ENCODE measurements around the gene SLC6A6. TPM values are rescaled to one million over a fixed set of nuclear protein-coding genes. Genes with fewer than 3 reads are reported as not detected.
A peak's percentile ranks its signal among the peaks of the same experiment; 100 is the strongest.

The SLC6A6 gene
- total and polyA plus RNA-seq, 2 experiments from 2014 or later, result 27.5 to 150 TPM

GRCh38 chr3:14532691-14533456, 130.5 kb downstream of the SLC6A6 start:
- Histone ChIP-seq H3K27me3 (ENCODE audit: insufficient read depth) (no peaks in the 10 kb centered on the region), H3K27ac (ENCODE audit: low read depth) (peak overlapping the region; percentile 46; the same call in 1 of the 2 replicates), H3K79me2 (replicated peaks; ENCODE audit: insufficient read depth) (no peaks in the 10 kb centered on the region), H3K4me3 (peak overlapping the region; percentile 21; the same call in 1 of the 2 replicates), H3K9me2 (ENCODE audit: insufficient read depth) (no peaks in the 10 kb centered on the region), H3F3A (replicated peaks; ENCODE audit: low read depth) (peaks cover 21% of the 10 kb centered on the region; the same call in 1 of the 2 replicates), H2AFZ (no peak overlapping the region), H3K4me1 (ENCODE audit: insufficient read depth) (peaks cover 48% of the 10 kb centered on the region), H3K4me2 (peak overlapping the region; percentile 60), H3K36me3 (ENCODE audit: insufficient read depth) (no peaks in the 10 kb centered on the region), H4K20me1 (replicated peaks; ENCODE audit: insufficient read depth) (no peaks in the 10 kb centered on the region)
- Mint-ChIP-seq H3K9me3 (peaks cover 5% of the 10 kb centered on the region; the same call in 1 of the 3 replicates), H3K36me3 (ENCODE audit: low read depth) (peaks cover 2% of the 10 kb centered on the region; the same call in 1 of the 3 replicates), H3K27me3 (ENCODE audit: insufficient read depth, low read depth, poor library complexity) (peaks cover 9% of the 10 kb centered on the region), H3K4me1 (peaks cover 57% of the 10 kb centered on the region), H3K27ac (peak overlapping the region; percentile 87; the same call in 1 of the 2 replicates), H3K4me3 (peak overlapping the region; percentile 27; the same call in 1 of the 3 replicates)
- DNase-seq (ENCODE audit: low spot score) (peak; percentile 98), ATAC-seq (peak; percentile 90)
- TF ChIP-seq ZNF114 (CRISPR knock-in tag; IDR thresholded peaks at IDR 0.05), result no peak
- no peak for TF ChIP-seq CREB1 (CRISPR knock-in tag; IDR thresholded peaks at IDR 0.05; ENCODE audit: low read depth)
- TF ChIP-seq NANOG (IDR thresholded peaks at IDR 0.05; ENCODE audit: borderline replicate concordance), result no peak
- TF ChIP-seq REST (IDR thresholded peaks at IDR 0.05; ENCODE audit: unreplicated experiment), result no peak
- TF ChIP-seq STAT1 (IDR thresholded peaks at IDR 0.05; ENCODE audit: unreplicated experiment), result no peak
- no peak for TF ChIP-seq JUNB (IDR thresholded peaks at IDR 0.05; ENCODE audit: unreplicated experiment)

GRCh38 chr3:14533457-14533958, 131.1 kb downstream of the SLC6A6 start:
- Mint-ChIP-seq H3K36me3 (ENCODE audit: low read depth) (peaks cover 2% of the 10 kb centered on the region; the same call in 1 of the 3 replicates), H3K27me3 (ENCODE audit: insufficient read depth, low read depth, poor library complexity) (peaks cover 9% of the 10 kb centered on the region), H3K9me3 (peaks cover 5% of the 10 kb centered on the region; the same call in 1 of the 3 replicates), H3K4me1 (peaks cover 58% of the 10 kb centered on the region), H3K4me3 (peak overlapping the region; percentile 27; the same call in 1 of the 3 replicates), H3K27ac (no peak overlapping the region)
- no peak for ATAC-seq
- no peaks in the 10 kb centered on the region for H3K9me2 ChIP-seq (ENCODE audit: insufficient read depth)
- H3K4me1 ChIP-seq (ENCODE audit: insufficient read depth), result peaks cover 48% of the 10 kb centered on the region
- H4K20me1 ChIP-seq (replicated peaks; ENCODE audit: insufficient read depth), result no peaks in the 10 kb centered on the region
- H3K36me3 ChIP-seq (ENCODE audit: insufficient read depth), result no peaks in the 10 kb centered on the region
- peak overlapping the region; percentile 60 for H3K4me2 ChIP-seq
- no peaks in the 10 kb centered on the region for H3K27me3 ChIP-seq (ENCODE audit: insufficient read depth)
- no peak overlapping the region for H2AFZ ChIP-seq
- peaks cover 21% of the 10 kb centered on the region; the same call in 1 of the 2 replicates for H3F3A ChIP-seq (replicated peaks; ENCODE audit: low read depth)
- no peak overlapping the region for H3K4me3 ChIP-seq
- peak overlapping the region; percentile 46; the same call in 1 of the 2 replicates for H3K27ac ChIP-seq (ENCODE audit: low read depth)
- no peaks in the 10 kb centered on the region for H3K79me2 ChIP-seq (replicated peaks; ENCODE audit: insufficient read depth)
- DNase-seq (ENCODE audit: low spot score), result no peak
- TF ChIP-seq ETS1 (IDR thresholded peaks at IDR 0.05) (no peak), CREB1 (CRISPR knock-in tag; IDR thresholded peaks at IDR 0.05; ENCODE audit: low read depth) (no peak), REST (IDR thresholded peaks at IDR 0.05; ENCODE audit: unreplicated experiment) (no peak), ZNF114 (CRISPR knock-in tag; IDR thresholded peaks at IDR 0.05) (no peak), ZNF331 (CRISPR knock-in tag; IDR thresholded peaks at IDR 0.05; ENCODE audit: low read depth) (no peak), EZH2 (IDR thresholded peaks at IDR 0.05; ENCODE audit: low read depth, unreplicated experiment) (no peak), NANOG (IDR thresholded peaks at IDR 0.05; ENCODE audit: borderline replicate concordance) (no peak), POLR2AphosphoS5 (IDR thresholded peaks at IDR 0.05; ENCODE audit: low read depth) (no peak), JUNB (IDR thresholded peaks at IDR 0.05; ENCODE audit: unreplicated experiment) (no peak), EZH2phosphoT487 (IDR thresholded peaks at IDR 0.05; ENCODE audit: unreplicated experiment) (no peak)
- TF ChIP-seq, protein P1, sequence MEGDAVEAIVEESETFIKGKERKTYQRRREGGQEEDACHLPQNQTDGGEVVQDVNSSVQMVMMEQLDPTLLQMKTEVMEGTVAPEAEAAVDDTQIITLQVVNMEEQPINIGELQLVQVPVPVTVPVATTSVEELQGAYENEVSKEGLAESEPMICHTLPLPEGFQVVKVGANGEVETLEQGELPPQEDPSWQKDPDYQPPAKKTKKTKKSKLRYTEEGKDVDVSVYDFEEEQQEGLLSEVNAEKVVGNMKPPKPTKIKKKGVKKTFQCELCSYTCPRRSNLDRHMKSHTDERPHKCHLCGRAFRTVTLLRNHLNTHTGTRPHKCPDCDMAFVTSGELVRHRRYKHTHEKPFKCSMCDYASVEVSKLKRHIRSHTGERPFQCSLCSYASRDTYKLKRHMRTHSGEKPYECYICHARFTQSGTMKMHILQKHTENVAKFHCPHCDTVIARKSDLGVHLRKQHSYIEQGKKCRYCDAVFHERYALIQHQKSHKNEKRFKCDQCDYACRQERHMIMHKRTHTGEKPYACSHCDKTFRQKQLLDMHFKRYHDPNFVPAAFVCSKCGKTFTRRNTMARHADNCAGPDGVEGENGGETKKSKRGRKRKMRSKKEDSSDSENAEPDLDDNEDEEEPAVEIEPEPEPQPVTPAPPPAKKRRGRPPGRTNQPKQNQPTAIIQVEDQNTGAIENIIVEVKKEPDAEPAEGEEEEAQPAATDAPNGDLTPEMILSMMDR (conservative IDR thresholded peaks at IDR 0.05; ENCODE audit: low read depth in 2 of 2), result no peak

Data from GM23338 (cell line).